Glutamatergic neuron (in vitro differentiated cells): Measurements from ENCODE around the gene KCTD12. TPM values are rescaled to one million over a fixed set of nuclear protein-coding genes. Genes with fewer than 3 reads are reported as not detected.

Source experiments
- DNase-seq: peaks from one replicate; pipeline ENCODE4 v3.0.0; 2022
- H3K27ac Mint-ChIP-seq: one replicate; pipeline ENCODE4 v1.8.0; 2020; ENCODE audit warnings: mild to moderate bottlenecking, mixed read lengths, inconsistent platforms; ENCODE audit not compliant: unreplicated experiment
- H3K27me3 Mint-ChIP-seq: one replicate; pipeline ENCODE4 v1.8.0; 2020; ENCODE audit warnings: mild to moderate bottlenecking, moderate library complexity, mixed read lengths, inconsistent platforms; ENCODE audit not compliant: unreplicated experiment
- H3K36me3 Mint-ChIP-seq: one replicate; pipeline ENCODE4 v1.8.0; 2020; ENCODE audit warnings: mild to moderate bottlenecking, mixed read lengths, inconsistent platforms; ENCODE audit not compliant: unreplicated experiment
- H3K4me1 Mint-ChIP-seq: one replicate; pipeline ENCODE4 v1.8.0; 2020; ENCODE audit warnings: mild to moderate bottlenecking, low read depth, mixed read lengths, inconsistent platforms; ENCODE audit not compliant: unreplicated experiment
- H3K4me3 Mint-ChIP-seq: one replicate; pipeline ENCODE4 v1.8.0; 2020; ENCODE audit warnings: mild to moderate bottlenecking, mixed read lengths, inconsistent platforms; ENCODE audit not compliant: unreplicated experiment
- H3K9me3 Mint-ChIP-seq: one replicate; pipeline ENCODE4 v1.8.0; 2020; ENCODE audit warnings: mild to moderate bottlenecking, moderate library complexity, mixed read lengths, inconsistent platforms; ENCODE audit not compliant: unreplicated experiment
- CTCF ChIP-seq: fragments of 200-600 bp; sonication (generic); IDR thresholded peaks from one replicate; pipeline ENCODE4 v1.5.0; 2021; ENCODE audit not compliant: partially characterized antibody, unreplicated experiment
- total RNA-seq: library from RNA; stranded (reverse); fragmentation: NEBNext Ultra II Directional; extraction: Animal tissue kit (Norgen Biotek cat#: 25700); gene quantifications from one replicate; pipeline ENCODE4 v1.2.1, GENCODE V29; 2021; ENCODE audit not compliant: unreplicated experiment

Gene KCTD12
- total RNA-seq, 1 donor from 2014 or later, result 11.3 TPM

- DNase-seq, result peak; percentile 34
- peak overlapping the region; percentile 36 for H3K27ac Mint-ChIP-seq
- peaks cover 5% of the 10 kb centered on the region for H3K9me3 Mint-ChIP-seq
- H3K27me3 Mint-ChIP-seq, result peaks cover 5% of the 10 kb centered on the region
- H3K4me1 Mint-ChIP-seq, result peaks cover 18% of the 10 kb centered on the region
- no peak for TF ChIP-seq CTCF
- H3K36me3 Mint-ChIP-seq, result no peaks in the 10 kb centered on the region
- H3K4me3 Mint-ChIP-seq, result peak overlapping the region; percentile 86
These were observed 915 bp upstream of the KCTD12 start for GRCh38 chr13:76887076-76887563.

- no peak for TF ChIP-seq CTCF
- H3K4me1 Mint-ChIP-seq, result peaks cover 21% of the 10 kb centered on the region
- peak overlapping the region; percentile 41 for H3K4me3 Mint-ChIP-seq
- peaks cover 5% of the 10 kb centered on the region for H3K27me3 Mint-ChIP-seq
- H3K9me3 Mint-ChIP-seq, result peaks cover 5% of the 10 kb centered on the region
- no peak for DNase-seq
- no peak overlapping the region for H3K27ac Mint-ChIP-seq
- no peaks in the 10 kb centered on the region for H3K36me3 Mint-ChIP-seq
These were observed 257 bp downstream of the KCTD12 start for GRCh38 chr13:76886005-76886291.

GRCh38 chr13:76885203-76886004 is 801 bp downstream of the KCTD12 start:
- peaks cover 5% of the 10 kb centered on the region for H3K9me3 Mint-ChIP-seq
- no peaks in the 10 kb centered on the region for H3K36me3 Mint-ChIP-seq
- peaks cover 21% of the 10 kb centered on the region for H3K4me1 Mint-ChIP-seq
- peak; percentile 75 for DNase-seq
- H3K27ac Mint-ChIP-seq, result peak overlapping the region; percentile 59
- no peak for TF ChIP-seq CTCF
- peaks cover 5% of the 10 kb centered on the region for H3K27me3 Mint-ChIP-seq
- H3K4me3 Mint-ChIP-seq, result peak overlapping the region; percentile 92

GRCh38 chr13:76884907-76885202 is 1.4 kb downstream of the KCTD12 start:
- H3K4me3 Mint-ChIP-seq, result peak overlapping the region; percentile 92
- H3K27ac Mint-ChIP-seq, result peak overlapping the region; percentile 59
- no peak for DNase-seq
- H3K4me1 Mint-ChIP-seq, result peaks cover 21% of the 10 kb centered on the region
- H3K36me3 Mint-ChIP-seq, result no peaks in the 10 kb centered on the region
- H3K9me3 Mint-ChIP-seq, result peaks cover 5% of the 10 kb centered on the region
- H3K27me3 Mint-ChIP-seq, result peaks cover 5% of the 10 kb centered on the region
- TF ChIP-seq CTCF, result no peak

- H3K4me3 Mint-ChIP-seq, result peak overlapping the region; percentile 92
- peaks cover 5% of the 10 kb centered on the region for H3K27me3 Mint-ChIP-seq
- peaks cover 21% of the 10 kb centered on the region for H3K4me1 Mint-ChIP-seq
- peak; percentile 37 for DNase-seq
- H3K9me3 Mint-ChIP-seq, result peaks cover 5% of the 10 kb centered on the region
- H3K27ac Mint-ChIP-seq, result peak overlapping the region; percentile 13
- TF ChIP-seq CTCF, result no peak
- no peaks in the 10 kb centered on the region for H3K36me3 Mint-ChIP-seq
These were observed 1.9 kb downstream of the KCTD12 start for GRCh38 chr13:76884186-76884906.
